ENCODE data around the gene LRFN4. TPM values are rescaled to one million over a fixed set of nuclear protein-coding genes. Genes with fewer than 3 reads are reported as not detected.

The LRFN4 gene
- total and polyA plus RNA-seq, 2 of the 13 experiments (the other 11 are each of a cell fraction or from before 2014, with no cell fraction given) = 1.3 to 6.8 TPM

GRCh38 chr11:66886671-66887221 lies 29.9 kb downstream of the LRFN4 start (continued):
- TF ChIP-seq HNF1A (IDR thresholded peaks at IDR 0.05; ENCODE audit: low read depth) (no peak), HNF1A (CRISPR knock-in tag; IDR thresholded peaks at IDR 0.05; ENCODE audit: borderline replicate concordance) (no peak), CBX5 (CRISPR knock-in tag; IDR thresholded peaks at IDR 0.05; ENCODE audit: borderline replicate concordance) (no peak), SNAPC2 (CRISPR knock-in tag; IDR thresholded peaks at IDR 0.05) (no peak)

DNA sequence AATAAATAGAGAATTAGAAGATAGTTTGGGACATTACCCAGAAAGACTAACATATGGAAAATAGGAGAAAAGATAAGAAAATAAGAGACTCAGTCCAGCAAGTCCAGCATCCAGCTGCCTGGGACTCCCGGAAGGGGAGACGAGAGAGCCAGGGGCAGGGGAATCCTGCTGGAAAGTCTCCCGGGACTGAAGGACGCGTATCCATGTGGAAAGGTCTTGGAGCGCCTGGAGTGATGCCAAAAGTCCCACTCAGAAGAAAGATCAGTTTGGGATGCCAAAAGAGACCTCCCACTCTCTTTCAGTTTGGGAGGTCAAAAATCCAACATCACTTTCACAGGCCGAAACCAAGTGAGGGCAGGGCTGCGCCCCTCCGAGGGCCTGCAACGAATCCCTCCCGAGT lies 30.7 kb downstream of the LRFN4 start:
- no peak for DNase-seq (ENCODE audit: low spot score)
- POLR2A ChIA-PET = no interaction called here
- no peaks in the 10 kb centered on the region for H3K27me3 ChIP-seq (ENCODE audit: control insufficient read depth in 1 of 2, insufficient read depth in 2 of 2, low read length in 2 of 2)
- ATAC-seq = no peak
- H3K27ac ChIP-seq (ENCODE audit: extremely low read length, insufficient read depth, low read length) = no peak overlapping the region
- CTCF ChIA-PET (ENCODE audit: low intra/inter-chr PET ratio, low total read pairs) = no interaction called here
- TF ChIP-seq ZNF484 (CRISPR knock-in tag; IDR thresholded peaks at IDR 0.05; ENCODE audit: borderline replicate concordance, low read depth) (no peak), ZNF629 (CRISPR knock-in tag; conservative IDR thresholded peaks at IDR 0.05) (no peak), ZFY (CRISPR knock-in tag; IDR thresholded peaks at IDR 0.05) (no peak), HNRNPH1 (optimal IDR thresholded peaks at IDR 0.05; ENCODE audit: low read depth, low read length) (no peak), TCF7L2 (IDR thresholded peaks at IDR 0.05; ENCODE audit: low read depth, low read length) (no peak), SATB2 (CRISPR knock-in tag; IDR thresholded peaks at IDR 0.05) (no peak), SRF (IDR thresholded peaks at IDR 0.05; ENCODE audit: low read depth, low read length) (no peak), ZSCAN9 (CRISPR knock-in tag; IDR thresholded peaks at IDR 0.05; ENCODE audit: borderline replicate concordance) (no peak)
- BruUV-seq (replicated peaks) = no TSS peak
- peaks cover 21% of the 10 kb centered on the region for H3K79me2 ChIP-seq (ENCODE audit: insufficient read depth, low read length)
- in situ Hi-C loops (cut with HindIII; ENCODE audit: extremely low pct_ligation_motif_present, low pct_unique_long_range_greater_than_20kb) (no loop called here), intact Hi-C loops (cut with micrococcal nuclease; ENCODE audit: unreplicated experiment) (no loop called here)
- no peaks in the 10 kb centered on the region for H3K9me3 ChIP-seq (ENCODE audit: low read length)
- no peak for FAIRE-seq
- H2AFZ ChIP-seq (ENCODE audit: low read length) = no peak overlapping the region
- H3K9ac ChIP-seq (ENCODE audit: insufficient read depth, low read depth, low read length) = no peak overlapping the region
- H3K4me2 ChIP-seq (ENCODE audit: low read depth, low read length) = no peak overlapping the region
- H3K4me3 ChIP-seq (replicated peaks in 1 of 3; ENCODE audit: insufficient read depth in 1 of 3, low read depth in 2 of 3, low read length in 3 of 3) = no peak overlapping the region
- peaks cover 13% of the 10 kb centered on the region; the same call in 1 of the 2 replicates for H4K20me1 ChIP-seq (ENCODE audit: insufficient read depth, low read length)
- H3K4me1 ChIP-seq (ENCODE audit: insufficient read depth, low read length) = peaks cover 59% of the 10 kb centered on the region
- 95% methylated on average over 11 of the region's 11 CpGs for WGBS (ENCODE audit: low lambda C conversion rate)
- peaks cover 0 to 22% of the 10 kb centered on the region in 2 experiments; a peak in 2 of 5 replicates for H3K36me3 ChIP-seq (replicated peaks in 1 of 2; ENCODE audit: control insufficient read depth in 1 of 2, insufficient read depth in 2 of 2, low read length in 2 of 2)
